HG03521 (cell line): ENCODE measurements around the gene SLC46A1.

Source experiments
- ATAC-seq: cut with Tn5 transposase; IDR thresholded peaks from one replicate; pipeline ENCODE4 v1.9.1; 2021; ENCODE audit warnings: mild to moderate bottlenecking, moderate library complexity; ENCODE audit not compliant: unreplicated experiment

The SLC46A1 gene

DNA sequence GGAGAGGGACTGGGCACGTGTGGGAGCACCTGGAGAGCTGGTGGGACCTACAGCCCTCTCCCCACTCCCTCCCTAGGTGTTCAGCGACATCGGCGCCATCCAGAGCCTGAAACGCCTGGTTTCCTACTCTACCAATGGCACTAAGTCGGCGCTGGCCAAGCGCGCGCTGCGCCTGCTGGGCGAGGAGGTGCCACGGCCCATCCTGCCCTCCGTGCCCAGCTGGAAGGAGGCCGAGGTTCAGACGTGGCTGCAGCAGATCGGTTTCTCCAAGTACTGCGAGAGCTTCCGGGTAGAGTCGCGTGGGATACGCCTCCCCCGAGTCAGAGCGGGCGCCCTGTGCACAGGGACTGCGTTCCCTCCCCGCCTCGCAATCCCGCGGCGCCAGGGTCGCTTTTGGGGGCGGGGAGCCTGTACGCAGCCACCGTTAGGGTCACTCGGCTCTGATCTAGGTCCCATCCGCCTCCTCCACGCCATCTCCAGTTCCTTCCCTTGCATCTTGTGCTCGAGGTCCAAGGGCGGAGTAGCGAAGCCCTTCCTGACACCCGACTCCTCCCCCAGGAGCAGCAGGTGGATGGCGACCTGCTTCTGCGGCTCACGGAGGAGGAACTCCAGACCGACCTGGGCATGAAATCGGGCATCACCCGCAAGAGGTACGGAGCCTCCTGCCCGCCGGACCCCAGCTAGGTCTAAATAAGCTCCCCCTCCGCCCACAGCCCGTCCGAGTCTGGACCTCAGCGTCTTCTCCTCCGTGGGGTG lies 21.6 kb downstream of the SLC46A1 start:
- ATAC-seq, result no peak

DNA sequence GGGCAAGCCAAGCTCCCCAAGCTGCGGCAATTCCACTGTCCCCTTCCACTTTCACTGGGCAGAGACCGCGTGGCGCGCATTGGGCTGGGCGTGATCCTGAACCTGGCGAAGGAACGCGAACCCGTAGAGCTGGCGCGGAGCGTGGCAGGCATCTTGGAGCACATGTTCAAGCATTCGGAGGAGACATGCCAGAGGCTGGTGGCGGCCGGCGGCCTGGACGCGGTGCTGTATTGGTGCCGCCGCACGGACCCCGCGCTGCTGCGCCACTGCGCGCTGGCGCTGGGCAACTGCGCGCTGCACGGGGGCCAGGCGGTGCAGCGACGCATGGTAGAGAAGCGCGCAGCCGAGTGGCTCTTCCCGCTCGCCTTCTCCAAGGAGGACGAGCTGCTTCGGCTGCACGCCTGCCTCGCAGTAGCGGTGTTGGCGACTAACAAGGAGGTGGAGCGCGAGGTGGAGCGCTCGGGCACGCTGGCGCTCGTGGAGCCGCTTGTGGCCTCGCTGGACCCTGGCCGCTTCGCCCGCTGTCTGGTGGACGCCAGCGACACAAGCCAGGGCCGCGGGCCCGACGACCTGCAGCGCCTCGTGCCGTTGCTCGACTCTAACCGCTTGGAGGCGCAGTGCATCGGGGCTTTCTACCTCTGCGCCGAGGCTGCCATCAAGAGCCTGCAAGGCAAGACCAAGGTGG lies 24.7 kb downstream of the SLC46A1 start:
- no peak for ATAC-seq

DNA sequence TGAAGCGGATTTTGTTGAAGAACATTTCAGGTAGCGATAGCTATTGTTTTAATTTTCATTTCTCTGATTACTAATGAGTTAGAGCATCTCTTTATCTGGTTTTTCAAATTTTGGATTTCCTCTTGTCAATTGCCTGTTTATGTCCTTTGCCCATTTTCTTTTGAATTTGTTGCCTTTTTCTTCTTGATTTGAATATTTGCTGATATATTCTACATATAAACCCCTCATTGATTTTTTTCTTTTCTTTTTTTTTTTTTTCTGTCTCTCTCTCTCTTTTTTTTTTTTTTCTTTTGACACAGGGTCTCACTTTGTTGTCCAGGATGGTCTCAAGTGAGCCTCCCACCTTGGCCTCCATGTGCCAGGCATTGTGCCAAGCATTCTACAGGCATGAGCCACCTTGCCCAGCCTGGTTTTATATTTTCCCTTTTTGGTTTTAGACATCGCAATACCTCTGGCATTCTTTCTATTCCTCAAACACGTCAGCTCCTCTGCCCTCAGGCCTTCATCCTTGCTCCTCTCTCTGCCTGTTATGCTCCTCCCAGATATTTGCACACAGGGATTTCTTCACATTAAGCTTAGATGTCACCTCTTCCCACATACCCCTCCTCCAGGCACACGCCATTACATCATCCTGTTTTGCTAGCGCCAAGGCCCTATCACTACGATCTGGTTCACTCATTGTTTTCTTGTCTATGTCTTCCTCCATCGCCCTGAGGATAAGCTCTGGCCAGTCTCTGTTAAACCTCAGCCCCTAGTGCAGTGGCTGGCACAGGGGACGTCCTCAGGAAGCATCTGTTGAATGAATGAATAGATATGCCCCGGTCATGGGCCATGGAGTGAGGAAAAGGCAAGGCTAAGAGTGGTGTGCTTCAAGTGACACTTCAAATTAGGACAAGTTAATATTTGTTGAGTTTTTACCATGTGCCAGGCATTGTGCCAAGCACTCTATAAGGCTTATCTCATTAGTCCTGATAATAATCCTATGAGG lies 25.9 kb downstream of the SLC46A1 start:
- no peak for ATAC-seq

DNA sequence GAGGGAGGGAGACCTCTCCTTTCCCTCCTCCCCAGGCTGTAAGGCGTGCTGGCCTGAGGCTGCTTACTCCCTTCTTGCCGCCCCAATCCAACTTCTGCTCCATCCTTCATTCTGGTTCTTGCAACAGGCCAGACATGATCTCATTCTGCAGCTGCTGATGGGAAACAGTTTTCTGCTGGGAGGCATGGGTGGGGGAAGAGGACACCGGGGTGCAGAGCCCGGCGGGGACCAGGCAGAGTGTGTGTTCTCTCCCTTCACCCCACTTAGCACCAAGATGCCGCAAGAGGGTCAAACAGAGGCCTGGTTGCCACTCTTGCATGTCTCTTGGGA lies 33.1 kb downstream of the SLC46A1 start:
- ATAC-seq, result no peak

DNA sequence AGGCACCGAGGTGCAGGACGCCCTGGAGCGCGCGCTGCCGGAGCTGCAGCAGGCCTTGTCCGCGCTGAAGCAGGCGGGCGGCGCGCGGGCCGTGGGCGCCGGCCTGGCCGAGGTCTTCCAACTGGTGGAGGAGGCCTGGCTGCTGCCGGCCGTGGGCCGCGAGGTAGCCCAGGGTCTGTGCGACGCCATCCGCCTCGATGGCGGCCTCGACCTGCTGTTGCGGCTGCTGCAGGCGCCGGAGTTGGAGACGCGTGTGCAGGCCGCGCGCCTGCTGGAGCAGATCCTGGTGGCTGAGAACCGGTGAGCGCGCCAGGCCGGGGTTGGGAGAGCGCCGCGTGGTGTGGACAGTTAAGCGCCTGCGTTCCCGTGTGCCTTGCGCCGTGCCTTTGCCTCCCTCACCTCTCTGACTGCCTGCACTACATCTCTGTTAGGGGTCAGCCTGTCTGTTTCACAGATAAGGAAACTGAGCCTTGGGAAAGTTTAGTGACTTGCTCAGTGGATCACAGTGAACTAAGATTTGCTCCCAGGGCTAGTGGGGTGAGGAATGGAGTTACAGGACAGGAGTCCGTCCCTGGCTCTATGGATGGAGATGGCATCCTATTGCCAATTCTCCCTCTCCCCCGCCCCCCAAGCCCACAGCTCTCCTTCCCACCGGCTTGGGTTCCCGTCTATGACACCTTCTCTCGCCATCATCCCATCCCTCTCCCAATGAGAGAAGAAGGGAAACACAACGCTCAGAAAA lies 33.6 kb downstream of the SLC46A1 start:
- no peak for ATAC-seq

DNA sequence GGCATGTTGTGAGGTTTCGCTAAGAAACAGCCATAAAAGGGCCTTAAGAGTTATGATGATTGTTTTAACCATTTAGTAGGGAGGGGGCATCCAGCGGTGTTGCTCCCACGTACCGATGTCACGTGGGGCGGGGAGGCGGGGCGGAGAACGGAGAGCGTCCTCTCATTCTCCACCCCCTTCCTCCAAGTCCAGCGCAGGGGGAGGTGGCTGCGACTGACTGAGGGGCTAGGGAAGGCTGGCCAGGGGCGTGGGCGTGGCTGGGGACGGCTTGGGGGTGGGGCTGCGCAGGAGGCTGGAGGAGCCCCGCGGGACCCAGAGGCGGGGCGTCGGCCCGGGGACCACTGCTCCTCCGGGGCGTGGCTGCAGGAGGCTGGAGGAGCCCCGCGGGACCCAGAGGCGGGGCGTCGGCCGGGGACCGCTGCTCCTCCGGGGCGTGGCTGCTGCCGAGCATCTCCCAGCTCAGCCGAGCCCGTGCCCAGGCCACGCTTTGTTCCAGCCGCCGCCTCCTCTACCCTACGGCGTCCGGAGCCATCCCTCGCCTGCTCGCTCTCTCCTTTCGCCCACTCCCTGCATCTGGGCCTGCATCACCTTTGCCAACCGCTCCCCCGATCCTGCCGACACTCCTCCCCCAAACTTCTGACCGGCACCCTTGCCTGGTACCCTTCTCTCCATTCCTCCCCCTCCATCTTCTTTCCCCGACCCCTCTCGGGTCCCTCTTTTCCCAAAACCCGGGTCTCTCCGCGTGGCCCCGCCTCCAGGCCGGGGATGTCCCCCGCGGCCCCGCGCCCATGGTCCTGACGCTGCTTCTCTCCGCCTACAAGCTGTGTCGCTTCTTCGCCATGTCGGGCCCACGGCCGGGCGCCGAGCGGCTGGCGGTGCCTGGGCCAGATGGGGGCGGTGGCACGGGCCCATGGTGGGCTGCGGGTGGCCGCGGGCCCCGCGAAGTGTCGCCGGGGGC lies 34.5 kb downstream of the SLC46A1 start, which contains the start of gene SARM1:
Gene SARM1, plus strand, starts transcription at position 450 of the 958 bp plus-strand sequence. Its CDS starts 339 bp downstream, at position 789.
- ATAC-seq, result peak; percentile 81

DNA sequence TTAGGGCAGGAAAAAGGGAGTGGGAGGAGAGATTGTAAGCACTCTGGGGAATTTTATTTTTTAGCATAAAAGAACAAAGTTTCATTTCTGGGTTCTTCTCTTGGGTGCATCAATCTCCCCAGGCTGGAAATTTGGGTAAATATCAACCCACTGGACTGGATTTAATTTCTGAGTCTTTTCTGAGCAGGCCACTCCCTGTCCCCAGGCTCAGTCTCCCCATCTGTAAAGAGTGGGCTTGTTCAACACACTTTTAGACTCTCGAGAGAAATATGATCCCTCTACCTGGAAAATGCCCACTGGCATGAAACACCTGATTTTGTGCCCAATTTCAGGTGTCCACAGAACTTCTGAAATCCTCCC lies 35.3 kb downstream of the SLC46A1 start:
- ATAC-seq, result no peak

DNA sequence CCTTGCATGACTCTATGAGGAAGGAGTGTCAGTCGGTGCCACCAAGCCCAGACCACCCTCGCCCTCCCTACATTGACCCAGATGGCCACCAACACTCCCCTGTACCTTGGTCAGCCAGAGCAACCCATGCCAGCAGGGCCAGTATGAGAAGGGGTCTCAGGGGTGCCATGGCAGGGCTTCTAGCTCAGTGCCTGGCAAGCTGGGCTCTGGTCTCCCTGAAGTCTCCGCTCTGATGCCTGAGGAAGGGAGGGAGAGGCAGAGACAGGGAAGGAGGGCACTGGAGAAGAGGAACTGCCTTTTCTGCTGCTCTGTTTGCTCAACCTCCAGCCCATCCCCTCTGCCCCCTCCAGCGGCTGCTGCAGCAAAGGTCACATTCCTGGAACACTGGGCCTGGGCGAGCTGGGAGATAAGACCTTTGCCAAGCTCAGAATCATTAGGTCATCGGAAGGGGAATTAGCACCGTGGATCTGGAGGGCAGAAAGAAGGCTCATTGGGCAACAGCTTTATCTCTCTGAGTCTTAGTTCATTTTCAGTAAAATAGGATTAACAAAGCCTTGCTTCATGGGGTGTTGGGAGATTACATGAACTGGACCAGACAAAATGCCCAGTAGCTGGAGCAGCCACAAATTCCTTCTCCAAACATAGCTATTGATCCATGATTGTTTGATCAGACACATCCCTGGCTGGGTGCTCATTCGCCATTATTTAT lies 35.8 kb downstream of the SLC46A1 start, which contains the start of gene VTN:
Gene VTN, minus strand, starts transcription at position 273 of the 709 bp plus-strand sequence. Its CDS starts 104 bp downstream, at position 169.
- no peak for ATAC-seq

DNA sequence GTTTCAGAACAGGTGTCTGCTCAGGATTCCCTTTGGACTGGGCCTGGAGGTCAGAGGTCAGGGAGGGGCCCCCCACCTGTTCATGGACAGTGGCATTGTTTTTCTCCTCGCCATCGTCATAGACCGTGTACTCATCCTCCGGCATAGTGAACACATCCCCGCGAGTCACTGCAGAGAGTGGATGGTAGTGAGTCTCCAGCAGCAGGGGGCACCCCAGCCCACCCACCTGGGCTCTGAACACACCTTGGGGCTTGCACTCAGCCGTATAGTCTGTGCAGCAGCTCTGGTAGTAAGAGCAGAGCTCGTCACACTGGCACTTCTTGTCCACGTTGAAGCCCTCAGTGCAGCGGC lies 36.4 kb downstream of the SLC46A1 start:
- ATAC-seq, result no peak

DNA sequence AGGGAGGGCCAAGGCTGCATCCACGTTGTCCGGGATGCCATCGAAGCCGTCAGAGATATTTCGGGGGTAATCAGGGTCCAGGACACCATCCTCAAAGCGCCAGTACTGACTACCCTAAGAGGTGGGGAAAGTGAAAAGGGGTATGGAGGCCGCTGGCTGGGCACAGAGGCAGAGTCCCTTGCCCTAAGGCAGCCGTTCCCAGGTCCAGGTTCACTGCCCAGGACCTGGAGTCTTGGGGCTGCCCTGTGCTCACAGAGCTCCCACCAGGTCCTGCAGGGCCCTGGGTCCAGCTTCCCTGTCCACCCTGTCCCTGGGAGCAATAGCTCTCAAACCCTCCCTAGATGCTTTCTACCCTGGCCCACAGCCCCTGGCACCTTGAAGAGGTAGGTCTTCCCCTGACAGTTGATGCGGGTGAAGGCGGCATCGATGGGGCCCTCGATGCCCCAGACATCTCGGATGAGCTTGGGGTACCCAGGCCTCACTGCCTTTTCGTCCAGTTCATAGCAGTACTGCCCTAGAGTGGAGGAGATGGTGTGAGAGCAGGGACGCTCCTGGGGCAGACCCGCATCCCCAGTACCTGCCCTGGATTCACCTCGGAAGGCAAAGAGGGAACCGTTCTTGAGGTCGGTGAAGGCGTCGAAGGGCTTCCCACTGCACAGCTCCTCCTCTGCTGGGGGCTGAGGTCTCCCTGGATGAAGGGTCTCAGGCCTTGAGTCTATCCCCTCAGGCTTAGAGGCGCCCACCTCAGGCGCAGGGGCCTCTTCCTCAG lies 36.9 kb downstream of the SLC46A1 start:
- ATAC-seq, result no peak

DNA sequence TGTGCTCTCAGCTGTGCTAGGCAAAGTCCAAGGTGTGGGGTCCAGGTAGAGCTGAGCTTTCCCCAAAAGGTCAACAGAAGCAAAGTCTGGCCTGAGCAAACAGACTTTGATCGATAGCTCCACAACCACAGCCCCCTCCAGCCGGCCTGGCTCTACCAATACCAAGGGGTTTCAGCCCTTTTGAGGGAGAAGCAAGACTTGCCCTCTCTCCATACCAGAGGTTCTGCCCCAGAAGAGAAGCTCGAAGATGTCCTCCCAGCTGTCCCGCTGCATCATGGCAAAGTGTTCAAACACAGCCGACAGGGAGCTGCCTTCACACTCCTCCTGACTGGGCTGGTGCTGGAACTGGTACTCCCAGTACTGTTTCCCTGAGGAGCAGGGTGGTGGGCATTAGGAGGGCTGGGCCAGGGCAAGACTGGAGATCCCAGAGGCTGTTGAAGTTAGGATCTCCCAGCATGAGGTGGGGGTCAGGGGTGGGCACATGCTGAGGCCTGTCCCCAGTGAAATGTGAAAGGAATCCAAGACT lies 37.6 kb downstream of the SLC46A1 start:
- no peak for ATAC-seq

DNA sequence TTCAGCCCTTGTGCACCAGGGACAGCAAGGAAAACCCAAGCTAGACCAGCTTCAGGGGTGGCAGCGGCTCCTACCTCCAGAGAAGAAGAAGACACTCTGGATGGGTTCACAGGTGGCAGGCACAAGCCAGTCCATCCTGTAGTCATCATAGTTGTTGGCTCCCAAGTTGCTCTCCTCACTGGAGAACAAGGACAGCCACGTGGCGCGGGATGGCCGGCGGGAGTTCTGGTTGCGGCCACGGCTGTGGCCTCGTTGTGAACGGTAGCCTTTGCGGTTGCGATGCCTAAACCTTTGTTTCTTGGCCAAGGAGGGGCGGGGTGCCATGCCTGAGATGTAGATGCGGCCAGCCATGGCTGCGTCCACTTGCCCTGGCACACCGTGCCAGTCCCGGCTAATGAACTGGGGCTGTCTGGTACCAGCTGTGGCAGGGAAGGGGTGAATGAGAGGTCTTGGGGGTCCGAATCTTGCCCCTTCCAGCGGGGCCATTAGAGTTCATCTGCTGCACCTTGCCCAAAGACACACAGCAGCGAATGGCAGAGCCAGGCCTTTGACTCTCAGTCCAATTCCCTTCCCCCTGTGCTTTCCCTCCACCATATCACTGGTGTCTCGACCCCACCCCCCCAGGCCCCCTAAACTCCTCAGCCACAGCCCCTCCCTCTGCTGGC lies 38.2 kb downstream of the SLC46A1 start:
- no peak for ATAC-seq

DNA sequence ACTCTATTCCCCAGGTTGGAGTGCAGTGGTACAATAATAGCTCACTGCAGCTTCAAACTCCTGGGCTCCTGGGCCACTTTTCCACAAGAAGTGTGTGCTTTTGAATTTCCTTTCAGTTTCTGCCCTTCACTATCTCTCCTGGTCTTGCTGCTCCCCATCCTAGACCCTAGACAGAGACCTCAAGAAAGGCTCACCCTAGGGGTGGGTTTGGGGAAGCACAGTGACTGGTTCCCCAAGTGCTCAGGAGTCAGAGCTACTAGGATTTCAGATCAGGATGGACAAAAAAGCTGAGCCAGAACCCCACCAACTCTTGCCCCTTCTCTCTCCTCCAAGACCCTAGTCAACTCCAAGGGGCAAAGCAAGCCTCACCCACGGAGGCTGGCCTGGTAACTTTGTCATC lies 39.4 kb downstream of the SLC46A1 start:
- no peak for ATAC-seq

DNA sequence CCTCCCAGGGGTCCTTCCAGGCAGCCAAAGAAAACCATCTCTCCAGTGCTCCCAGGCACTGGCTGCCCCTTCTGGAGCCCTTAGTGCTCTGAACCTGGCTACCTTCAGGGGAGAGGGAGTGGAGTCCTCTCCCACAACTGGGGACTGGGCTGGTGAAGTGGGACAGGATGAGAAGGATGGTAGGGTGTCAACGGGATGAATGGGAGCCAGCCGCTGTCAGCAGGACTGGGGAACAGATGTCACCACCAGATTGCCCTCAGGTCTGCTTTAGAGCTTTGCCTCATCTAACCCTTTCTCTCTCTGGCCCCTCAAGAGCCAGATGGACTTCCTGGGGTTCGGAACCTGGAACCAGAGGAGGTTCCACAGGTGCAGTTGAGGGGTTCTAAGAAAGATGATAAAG lies 40.5 kb downstream of the SLC46A1 start:
- ATAC-seq, result no peak

DNA sequence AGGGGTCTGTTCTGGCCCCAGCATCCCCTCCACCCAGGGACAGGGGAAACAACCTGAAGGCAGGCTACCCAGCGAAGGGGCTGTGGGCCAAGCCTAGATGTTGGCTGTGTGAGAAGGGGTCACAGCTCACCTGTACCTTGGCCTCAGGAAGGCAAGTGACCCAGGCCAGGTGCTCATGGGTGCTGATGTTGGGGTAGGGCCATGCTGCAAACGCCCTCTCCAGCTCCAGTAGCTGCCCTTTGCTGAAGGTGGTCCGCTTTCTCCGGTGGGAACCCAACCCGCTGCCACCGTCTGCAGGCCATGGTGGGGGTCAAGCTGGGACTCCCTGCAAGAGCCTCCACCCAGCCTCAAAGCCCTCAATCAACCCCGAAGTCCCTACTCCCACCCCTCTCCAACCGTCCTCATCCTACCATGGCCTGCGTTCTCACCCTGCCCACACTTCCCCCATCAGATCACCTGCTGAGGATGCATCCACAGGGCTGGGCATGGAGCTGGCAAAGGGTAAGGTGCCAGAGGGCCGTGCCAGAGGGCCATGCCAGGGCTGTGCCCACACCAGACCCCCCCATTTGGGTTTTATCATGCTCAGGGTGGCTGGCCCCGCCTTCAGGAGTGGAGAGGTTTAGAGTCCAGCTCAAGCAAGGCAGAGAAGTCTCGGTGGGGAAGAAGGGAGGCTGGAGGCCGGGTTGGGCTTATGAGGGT lies 41.2 kb downstream of the SLC46A1 start, which contains the start of gene SEBOX:
Gene SEBOX, minus strand, starts transcription at position 535 of the 699 bp plus-strand sequence. Its CDS starts 48 bp downstream, at position 487.
- ATAC-seq, result no peak

DNA sequence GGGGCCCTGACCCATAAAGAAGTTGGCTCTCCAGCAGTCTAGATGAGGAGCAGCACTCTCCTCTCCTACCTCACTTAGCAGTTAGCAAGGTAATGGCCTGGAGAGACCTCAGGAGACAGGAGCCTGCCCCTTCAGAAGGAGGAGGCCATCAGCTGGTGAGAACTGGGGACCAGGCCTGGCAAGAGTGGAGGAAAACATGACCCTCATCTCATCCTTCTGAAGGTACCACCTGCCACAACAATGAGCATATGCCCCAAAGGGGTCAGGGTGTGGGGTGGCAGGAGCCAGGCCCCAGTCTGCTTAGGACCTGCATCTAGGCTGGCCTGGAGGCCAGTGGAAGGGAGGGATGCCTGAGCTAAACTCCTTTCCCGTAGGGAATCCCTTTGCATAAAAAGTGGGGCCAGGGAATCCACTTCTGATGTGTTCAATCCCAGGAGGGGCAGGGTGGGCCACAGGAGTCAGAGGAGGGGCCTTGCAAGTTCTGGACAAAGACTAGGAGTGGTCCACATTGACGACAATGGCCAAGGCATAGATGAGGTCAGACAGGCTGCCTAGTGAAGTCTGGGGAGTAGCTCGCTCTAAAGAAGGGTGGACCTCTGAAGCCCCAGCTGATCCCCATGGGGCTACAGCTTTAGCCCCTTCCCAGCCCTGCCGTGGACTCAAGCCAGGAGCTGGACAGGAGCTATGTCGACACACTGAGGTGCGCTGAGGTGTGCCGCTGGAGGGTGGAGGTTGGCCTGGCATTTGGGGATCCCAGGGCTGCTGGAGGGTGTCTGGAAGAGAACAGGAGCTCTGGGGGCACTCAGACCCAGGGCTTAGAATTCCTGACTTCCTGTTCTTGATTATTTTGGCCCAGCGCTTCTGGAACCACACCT lies 42.0 kb downstream of the SLC46A1 start:
- no peak for ATAC-seq
